ENCODE measurements around the gene CEP290.

CEP290 gene

GRCh38 chr12:88141774-88142609, at the start of gene CEP290, which contains the start of gene TMTC3:
Gene CEP290 (minus strand): TSS chr12:88142088. CDS start chr12:88141307, 781 bp downstream.
Gene TMTC3 (plus strand): TSS chr12:88142307. CDS start chr12:88148316, 6,009 bp downstream.
- DNase-seq, result peak; percentile 99

- DNase-seq, result no peak
Observed at GRCh38 chr12:88188180-88188579, 46.3 kb upstream of the CEP290 start.

- no peak for DNase-seq
Observed at GRCh38 chr12:88187571-88187970, 45.7 kb upstream of the CEP290 start.

- DNase-seq, result peak; percentile 86
Observed at GRCh38 chr12:88185988-88186387, 44.1 kb upstream of the CEP290 start.

- DNase-seq, result no peak
Observed at GRCh38 chr12:88185279-88185678, 43.4 kb upstream of the CEP290 start.

- DNase-seq, result no peak
Observed at GRCh38 chr12:88184196-88184595, 42.3 kb upstream of the CEP290 start.

- no peak for DNase-seq
Observed at GRCh38 chr12:88182416-88182815, 40.5 kb upstream of the CEP290 start.

GRCh38 chr12:88181881-88182280, 40.0 kb upstream of the CEP290 start:
- no peak for DNase-seq

GRCh38 chr12:88179436-88180014, 37.6 kb upstream of the CEP290 start:
- DNase-seq, result no peak

- no peak for DNase-seq
Observed at GRCh38 chr12:88175544-88175943, 33.7 kb upstream of the CEP290 start.

- no peak for DNase-seq
Observed at GRCh38 chr12:88172844-88173407, 31.0 kb upstream of the CEP290 start.

- no peak for DNase-seq
Observed at GRCh38 chr12:88167384-88167783, 25.5 kb upstream of the CEP290 start.

GRCh38 chr12:88166179-88166578, 24.3 kb upstream of the CEP290 start:
- DNase-seq, result no peak

- DNase-seq, result no peak
Observed at GRCh38 chr12:88163371-88163770, 21.5 kb upstream of the CEP290 start.

- no peak for DNase-seq
Observed at GRCh38 chr12:88156075-88156654, 14.3 kb upstream of the CEP290 start.

GRCh38 chr12:88153959-88154358, 12.1 kb upstream of the CEP290 start:
- DNase-seq, result peak; percentile 3

- no peak for DNase-seq
Observed at GRCh38 chr12:88150063-88150462, 8.2 kb upstream of the CEP290 start.

- DNase-seq, result peak; percentile 84
Observed at GRCh38 chr12:88145567-88146505, 3.9 kb upstream of the CEP290 start.

- peak; percentile 41 for DNase-seq
Observed at GRCh38 chr12:88144546-88145468, 2.9 kb upstream of the CEP290 start.

- DNase-seq, result no peak
Observed at GRCh38 chr12:88144037-88144436, 2.1 kb upstream of the CEP290 start.

- DNase-seq, result peak; percentile 60
Observed at GRCh38 chr12:88142610-88142991, 713 bp upstream of the CEP290 start.

Measured in NCI-H146 (cell line).